ENCODE data around the gene UBN2. TPM values are rescaled to one million over a fixed set of nuclear protein-coding genes. Genes with fewer than 3 reads are reported as not detected.
A peak's percentile ranks its signal among the peaks of the same experiment; 100 is the strongest.

Gene UBN2
- polyA plus RNA-seq (2012; ENCODE audit: low read depth, missing spikeins), result 0.72 TPM

- DNase-seq (ENCODE audit: insufficient read length, low spot score) (peak; percentile 88), FAIRE-seq (peak; percentile 99)
- TF ChIP-seq PAX5 (IDR thresholded peaks at IDR 0.05; ENCODE audit: insufficient read depth, low read length, severe bottlenecking), result no peak
- TF ChIP-seq POLR2A (IDR thresholded peaks at IDR 0.05; ENCODE audit: low read depth, low read length), result no peak
- peak; percentile 77 for TF ChIP-seq SPI1 (IDR thresholded peaks at IDR 0.05; ENCODE audit: low read depth, low read length)
- peak; percentile 57; the same call in 1 of the 2 replicates for TF ChIP-seq POLR2AphosphoS5 (IDR thresholded peaks at IDR 0.05; ENCODE audit: low read depth, low read length)
- TF ChIP-seq POU2F2 (IDR thresholded peaks at IDR 0.05; ENCODE audit: low read depth, low read length), result no peak
- TF ChIP-seq TAF1 (IDR thresholded peaks at IDR 0.05; ENCODE audit: low read depth, low read length), result peak; percentile 60; the same call in 1 of the 2 replicates
These were observed at the start of gene UBN2 for GRCh38 chr7:139230774-139231512. TSS of gene UBN2 (plus strand) at chr7:139231237. CDS start at chr7:139231485, 248 bp downstream.

GRCh38 chr7:139181404-139181803, 49.6 kb upstream of the UBN2 start:
- no peak for DNase-seq (ENCODE audit: insufficient read length, low spot score)
- TF ChIP-seq PAX5 (IDR thresholded peaks at IDR 0.05; ENCODE audit: insufficient read depth, low read length, severe bottlenecking) (no peak), POU2F2 (IDR thresholded peaks at IDR 0.05; ENCODE audit: low read depth, low read length) (no peak), POLR2AphosphoS5 (IDR thresholded peaks at IDR 0.05; ENCODE audit: low read depth, low read length) (no peak), SPI1 (IDR thresholded peaks at IDR 0.05; ENCODE audit: low read depth, low read length) (no peak), POLR2A (IDR thresholded peaks at IDR 0.05; ENCODE audit: low read depth, low read length) (no peak), TAF1 (IDR thresholded peaks at IDR 0.05; ENCODE audit: low read depth, low read length) (no peak)
- no peak for FAIRE-seq

GRCh38 chr7:139182363-139182762, 48.7 kb upstream of the UBN2 start:
- no peak for DNase-seq (ENCODE audit: insufficient read length, low spot score)
- no peak for TF ChIP-seq SPI1 (IDR thresholded peaks at IDR 0.05; ENCODE audit: low read depth, low read length)
- no peak for TF ChIP-seq POU2F2 (IDR thresholded peaks at IDR 0.05; ENCODE audit: low read depth, low read length)
- no peak for TF ChIP-seq PAX5 (IDR thresholded peaks at IDR 0.05; ENCODE audit: insufficient read depth, low read length, severe bottlenecking)
- TF ChIP-seq POLR2A (IDR thresholded peaks at IDR 0.05; ENCODE audit: low read depth, low read length), result no peak
- TF ChIP-seq POLR2AphosphoS5 (IDR thresholded peaks at IDR 0.05; ENCODE audit: low read depth, low read length), result no peak
- TF ChIP-seq TAF1 (IDR thresholded peaks at IDR 0.05; ENCODE audit: low read depth, low read length), result no peak
- no peak for FAIRE-seq

DNA sequence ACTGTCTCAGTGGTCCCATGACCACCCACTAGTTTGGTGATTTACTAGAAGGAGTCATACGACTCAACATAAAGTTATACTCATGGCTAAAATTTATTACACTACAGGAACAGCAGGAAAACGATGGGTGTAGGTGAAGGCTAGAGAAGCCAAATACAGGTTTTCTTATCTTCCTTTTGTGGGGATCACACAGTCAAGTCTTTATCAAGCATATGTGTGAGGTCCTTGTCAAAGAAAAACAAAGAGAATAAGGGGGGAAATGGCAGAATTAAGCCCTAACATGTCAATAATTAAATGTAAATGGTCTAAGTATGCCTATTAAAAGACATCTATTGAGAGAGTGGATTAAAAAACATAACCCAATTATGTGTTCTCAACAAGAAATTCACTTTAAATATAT, 47.8 kb upstream of the UBN2 start:
- DNase-seq (ENCODE audit: insufficient read length, low spot score), result no peak
- FAIRE-seq, result no peak
- no peak for TF ChIP-seq SPI1 (IDR thresholded peaks at IDR 0.05; ENCODE audit: low read depth, low read length)
- TF ChIP-seq POLR2AphosphoS5 (IDR thresholded peaks at IDR 0.05; ENCODE audit: low read depth, low read length), result no peak
- no peak for TF ChIP-seq POU2F2 (IDR thresholded peaks at IDR 0.05; ENCODE audit: low read depth, low read length)
- no peak for TF ChIP-seq POLR2A (IDR thresholded peaks at IDR 0.05; ENCODE audit: low read depth, low read length)
- TF ChIP-seq PAX5 (IDR thresholded peaks at IDR 0.05; ENCODE audit: insufficient read depth, low read length, severe bottlenecking), result no peak
- no peak for TF ChIP-seq TAF1 (IDR thresholded peaks at IDR 0.05; ENCODE audit: low read depth, low read length)

GRCh38 chr7:139183878-139184338, 47.1 kb upstream of the UBN2 start:
- TF ChIP-seq POLR2A (IDR thresholded peaks at IDR 0.05; ENCODE audit: low read depth, low read length) (no peak), SPI1 (IDR thresholded peaks at IDR 0.05; ENCODE audit: low read depth, low read length) (no peak), POU2F2 (IDR thresholded peaks at IDR 0.05; ENCODE audit: low read depth, low read length) (no peak), TAF1 (IDR thresholded peaks at IDR 0.05; ENCODE audit: low read depth, low read length) (no peak), PAX5 (IDR thresholded peaks at IDR 0.05; ENCODE audit: insufficient read depth, low read length, severe bottlenecking) (no peak), POLR2AphosphoS5 (IDR thresholded peaks at IDR 0.05; ENCODE audit: low read depth, low read length) (no peak)
- FAIRE-seq (no peak), DNase-seq (ENCODE audit: insufficient read length, low spot score) (no peak)

GRCh38 chr7:139186146-139186545, 44.9 kb upstream of the UBN2 start:
- DNase-seq (ENCODE audit: insufficient read length, low spot score) (no peak), FAIRE-seq (no peak)
- no peak for TF ChIP-seq POU2F2 (IDR thresholded peaks at IDR 0.05; ENCODE audit: low read depth, low read length)
- TF ChIP-seq PAX5 (IDR thresholded peaks at IDR 0.05; ENCODE audit: insufficient read depth, low read length, severe bottlenecking), result no peak
- no peak for TF ChIP-seq TAF1 (IDR thresholded peaks at IDR 0.05; ENCODE audit: low read depth, low read length)
- TF ChIP-seq POLR2AphosphoS5 (IDR thresholded peaks at IDR 0.05; ENCODE audit: low read depth, low read length), result no peak
- no peak for TF ChIP-seq SPI1 (IDR thresholded peaks at IDR 0.05; ENCODE audit: low read depth, low read length)
- TF ChIP-seq POLR2A (IDR thresholded peaks at IDR 0.05; ENCODE audit: low read depth, low read length), result no peak

- TF ChIP-seq PAX5 (IDR thresholded peaks at IDR 0.05; ENCODE audit: insufficient read depth, low read length, severe bottlenecking) (no peak), POLR2AphosphoS5 (IDR thresholded peaks at IDR 0.05; ENCODE audit: low read depth, low read length) (no peak), POU2F2 (IDR thresholded peaks at IDR 0.05; ENCODE audit: low read depth, low read length) (no peak), SPI1 (IDR thresholded peaks at IDR 0.05; ENCODE audit: low read depth, low read length) (no peak), TAF1 (IDR thresholded peaks at IDR 0.05; ENCODE audit: low read depth, low read length) (no peak), POLR2A (IDR thresholded peaks at IDR 0.05; ENCODE audit: low read depth, low read length) (no peak)
- DNase-seq (ENCODE audit: insufficient read length, low spot score), result no peak
- no peak for FAIRE-seq
These were observed 41.7 kb upstream of the UBN2 start for GRCh38 chr7:139189357-139189756.

GRCh38 chr7:139192014-139192706, 38.9 kb upstream of the UBN2 start:
- FAIRE-seq (no peak), DNase-seq (ENCODE audit: insufficient read length, low spot score) (no peak)
- TF ChIP-seq TAF1 (IDR thresholded peaks at IDR 0.05; ENCODE audit: low read depth, low read length) (no peak), POU2F2 (IDR thresholded peaks at IDR 0.05; ENCODE audit: low read depth, low read length) (no peak), POLR2AphosphoS5 (IDR thresholded peaks at IDR 0.05; ENCODE audit: low read depth, low read length) (no peak), POLR2A (IDR thresholded peaks at IDR 0.05; ENCODE audit: low read depth, low read length) (no peak), PAX5 (IDR thresholded peaks at IDR 0.05; ENCODE audit: insufficient read depth, low read length, severe bottlenecking) (no peak), SPI1 (IDR thresholded peaks at IDR 0.05; ENCODE audit: low read depth, low read length) (no peak)

GRCh38 chr7:139200382-139200781, 30.7 kb upstream of the UBN2 start:
- TF ChIP-seq POLR2A (IDR thresholded peaks at IDR 0.05; ENCODE audit: low read depth, low read length) (no peak), SPI1 (IDR thresholded peaks at IDR 0.05; ENCODE audit: low read depth, low read length) (no peak), POU2F2 (IDR thresholded peaks at IDR 0.05; ENCODE audit: low read depth, low read length) (no peak), POLR2AphosphoS5 (IDR thresholded peaks at IDR 0.05; ENCODE audit: low read depth, low read length) (no peak), TAF1 (IDR thresholded peaks at IDR 0.05; ENCODE audit: low read depth, low read length) (no peak), PAX5 (IDR thresholded peaks at IDR 0.05; ENCODE audit: insufficient read depth, low read length, severe bottlenecking) (no peak)
- DNase-seq (ENCODE audit: insufficient read length, low spot score) (no peak), FAIRE-seq (no peak)
